Body of pancreas (tissue), 4 donors: ENCODE results near the gene RARB. TPM values are rescaled to one million over a fixed set of nuclear protein-coding genes. Genes with fewer than 3 reads are reported as not detected.

ENCODE experiments used
- ATAC-seq: fragments of 150-250 bp; one replicate; pipeline ENCODE4 v1.9.1; 2016
- DNase-seq, 4 donors: peaks; one replicate each; pipeline ENCODE4 v3.0.0-alpha.2; 2019
- H3K27ac ChIP-seq, 4 donors: fragments of 200-600 bp; sonication (generic); 1 replicate in 3 of 4; 2 replicates in 1 of 4; pipeline versions ENCODE4 v1.5.1 to v1.6.1; 2016 to 2019; ENCODE audit warnings: mild to moderate bottlenecking in 1 of 4, mixed read lengths in 1 of 4, moderate library complexity in 1 of 4
- H3K27me3 ChIP-seq, 2 donors: fragments of 200-600 bp; sonication (generic); one replicate each; pipeline ENCODE4 v1.6.0; 2016; ENCODE audit warnings: mild to moderate bottlenecking in 1 of 2
- H3K36me3 ChIP-seq, 2 donors: fragments of 200-600 bp; sonication (generic); replicated peaks in 1 of 2; 2 replicates each; pipeline ENCODE4 v1.5.1; 2016; ENCODE audit warnings: low read depth in 2 of 2; ENCODE audit not compliant: insufficient read depth in 1 of 2
- H3K4me1 ChIP-seq: fragments of 200-600 bp; sonication (generic); one replicate; pipeline ENCODE4 v1.6.0; 2016
- H3K4me3 ChIP-seq, 2 donors: fragments of 200-600 bp; sonication (generic); 1 replicate in 1 of 2; 2 replicates in 1 of 2; pipeline ENCODE4 v1.5.1; 2016 to 2019
- H3K9me3 ChIP-seq, 3 donors: fragments of 200-600 bp; sonication (generic); 1 replicate in 2 of 3; 2 replicates in 1 of 3; pipeline ENCODE4 v1.5.1; 2016
- CTCF ChIP-seq, 7 experiments: fragments of 450-650 bp in 4 of 7; fragments of 200-600 bp in 3 of 7; sonication (generic) in 3 of 7; IDR thresholded peaks; one replicate each; pipeline ENCODE4 v1.5.1; 2016 to 2019; ENCODE audit warnings: antibody characterized with exemption in 7 of 7
- POLR2A ChIP-seq, 3 donors: fragments of 450-650 bp; IDR thresholded peaks; one replicate each; pipeline ENCODE4 v1.6.1; 2016; ENCODE audit warnings: antibody characterized with exemption in 3 of 3, mild to moderate bottlenecking in 2 of 3
- WGBS, 2 donors: methylation state at CpG; one replicate each; pipeline ENCODE4 v1.1.5; 2017; 5-methylcytosine and 5-hydroxymethylcytosine counted together
- intact Hi-C: fragments of 100-400 bp; cut with DNase I; formaldehyde crosslinking; loops from one replicate; pipeline ENCODE4 v1.15.1; 2023
- total RNA-seq, 2 donors: library from RNA; depleted of rRNA; stranded (reverse); fragments of >200 nt; gene quantifications; one replicate each; pipeline ENCODE4 v1.1.0, GENCODE V29; 2016

RARB gene
- total RNA-seq, 2 donors from 2014 or later = 1.8 to 3.0 TPM

- H3K4me1 ChIP-seq = no peaks in the 10 kb centered on the region
- no peaks in the 10 kb centered on the region for H3K9me3 ChIP-seq
- ATAC-seq (no peak), DNase-seq (no peak)
- no peak for TF ChIP-seq POLR2A (IDR thresholded peaks at IDR 0.05)
- no peak for TF ChIP-seq CTCF (IDR thresholded peaks at IDR 0.05)
- H3K4me3 ChIP-seq = no peak overlapping the region
- H3K27ac ChIP-seq = no peak overlapping the region
- 65 to 85% methylated on average over 1 of the region's 1 CpG for WGBS, 2 donors
- H3K36me3 ChIP-seq = no peaks in the 10 kb centered on the region
- intact Hi-C loops = no loop called here
- H3K27me3 ChIP-seq = no peaks in the 10 kb centered on the region
These were observed 9.5 kb upstream of the RARB start for GRCh38 chr3:25418596-25418995.

GRCh38 chr3:25419251-25419650 is 8.8 kb upstream of the RARB start:
- H3K36me3 ChIP-seq = no peaks in the 10 kb centered on the region
- H3K4me3 ChIP-seq = no peak overlapping the region
- H3K27me3 ChIP-seq = no peaks in the 10 kb centered on the region
- H3K27ac ChIP-seq = no peak overlapping the region
- 40 to 61% methylated on average over 1 of the region's 1 CpG for WGBS, 2 donors
- DNase-seq (no peak), ATAC-seq (no peak)
- H3K4me1 ChIP-seq = no peaks in the 10 kb centered on the region
- TF ChIP-seq POLR2A (IDR thresholded peaks at IDR 0.05) (no peak), CTCF (IDR thresholded peaks at IDR 0.05) (no peak)
- intact Hi-C loops = no loop called here
- no peaks in the 10 kb centered on the region for H3K9me3 ChIP-seq

DNA sequence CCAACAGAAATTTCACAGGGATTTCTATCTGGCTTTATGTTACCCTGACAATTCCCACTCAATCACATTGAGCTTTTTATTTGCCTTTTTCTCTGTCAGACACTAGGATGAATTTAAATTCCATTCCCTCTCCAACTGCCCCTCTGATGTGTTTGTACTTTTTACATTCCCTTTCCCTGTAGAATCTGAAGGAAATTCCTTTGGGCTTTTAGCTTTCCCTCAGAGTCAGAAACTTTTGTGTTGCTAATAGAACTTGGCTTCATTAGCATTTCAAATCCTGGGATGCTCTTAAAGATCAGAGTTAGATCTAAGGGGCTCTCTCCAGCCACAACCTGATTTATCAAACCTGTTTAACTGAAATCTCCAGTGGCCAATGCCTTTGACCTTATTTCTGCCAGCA is 7.9 kb upstream of the RARB start:
- Histone ChIP-seq H3K27ac (no peak overlapping the region), H3K9me3 (no peaks in the 10 kb centered on the region), H3K4me1 (no peaks in the 10 kb centered on the region), H3K36me3 (no peaks in the 10 kb centered on the region), H3K27me3 (no peaks in the 10 kb centered on the region), H3K4me3 (no peak overlapping the region)
- ATAC-seq (no peak), DNase-seq (no peak)
- no peak for TF ChIP-seq CTCF (IDR thresholded peaks at IDR 0.05)
- no peak for TF ChIP-seq POLR2A (IDR thresholded peaks at IDR 0.05)
- intact Hi-C loops = no loop called here

DNA sequence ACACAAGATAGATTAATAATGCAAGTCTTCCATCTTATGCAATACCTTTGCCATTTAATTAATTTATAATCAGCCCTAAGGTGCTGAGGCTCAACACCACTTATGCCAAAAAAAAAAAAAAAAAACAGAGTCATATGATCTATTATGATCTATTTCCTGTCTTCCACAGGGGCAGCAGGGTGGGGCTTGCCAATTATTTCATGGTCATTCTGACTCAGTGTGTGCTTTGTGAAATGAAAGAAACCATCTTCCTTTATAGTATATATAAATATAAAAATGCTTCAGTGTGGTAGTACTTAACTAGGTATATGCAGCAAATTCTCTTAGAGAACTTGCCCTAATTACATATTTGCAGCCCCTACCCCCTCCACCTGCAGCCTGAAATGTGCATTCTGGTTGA is 7.2 kb upstream of the RARB start:
- no peak for TF ChIP-seq POLR2A (IDR thresholded peaks at IDR 0.05)
- TF ChIP-seq CTCF (IDR thresholded peaks at IDR 0.05) = no peak
- DNase-seq = no peak
- H3K27me3 ChIP-seq = no peaks in the 10 kb centered on the region
- intact Hi-C loops = no loop called here
- no peaks in the 10 kb centered on the region for H3K36me3 ChIP-seq
- H3K4me1 ChIP-seq = no peaks in the 10 kb centered on the region
- no peak for ATAC-seq
- no peaks in the 10 kb centered on the region for H3K9me3 ChIP-seq
- H3K4me3 ChIP-seq = no peak overlapping the region
- H3K27ac ChIP-seq = no peak overlapping the region

DNA sequence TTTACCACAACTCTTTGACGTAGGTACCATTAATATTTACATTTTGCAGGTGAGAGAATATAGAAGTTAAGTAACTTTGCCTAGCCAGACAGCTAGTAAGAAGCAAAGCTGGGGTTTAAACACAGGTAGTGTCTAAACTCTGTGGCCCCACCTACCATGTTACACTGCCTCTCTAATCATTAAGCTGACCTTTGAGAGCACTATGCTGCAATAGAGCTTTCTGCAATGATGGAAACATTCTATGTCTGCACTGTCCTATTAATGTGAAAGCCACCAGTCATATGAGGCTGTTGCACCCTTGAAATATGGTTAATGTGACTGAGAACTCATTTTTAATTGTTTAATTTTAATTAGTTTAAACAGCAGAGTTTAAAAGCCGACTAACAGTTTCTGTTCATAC is 6.3 kb upstream of the RARB start:
- no peak overlapping the region for H3K27ac ChIP-seq
- H3K4me3 ChIP-seq = no peak overlapping the region
- no peaks in the 10 kb centered on the region for H3K9me3 ChIP-seq
- DNase-seq (no peak), ATAC-seq (no peak)
- H3K4me1 ChIP-seq = no peaks in the 10 kb centered on the region
- no peaks in the 10 kb centered on the region for H3K27me3 ChIP-seq
- intact Hi-C loops = no loop called here
- no peaks in the 10 kb centered on the region for H3K36me3 ChIP-seq
- 66% methylated on average over 2 of the region's 2 CpGs for WGBS, 2 donors
- no peak for TF ChIP-seq CTCF (IDR thresholded peaks at IDR 0.05)
